IPS-11a (cell line): ENCODE data around the gene PNMA8C.
"Not testable (repeated sequence)": the region's sequence is repeated elsewhere in the genome, so short reads cannot be mapped to it uniquely, and the experiment has no call there.

Source experiments
- H3K4me3 ChIP-seq: one replicate; pipeline ENCODE4 v1.5.1; 2013; ENCODE audit warnings: low read depth, low read length, control low read depth

The PNMA8C gene

DNA sequence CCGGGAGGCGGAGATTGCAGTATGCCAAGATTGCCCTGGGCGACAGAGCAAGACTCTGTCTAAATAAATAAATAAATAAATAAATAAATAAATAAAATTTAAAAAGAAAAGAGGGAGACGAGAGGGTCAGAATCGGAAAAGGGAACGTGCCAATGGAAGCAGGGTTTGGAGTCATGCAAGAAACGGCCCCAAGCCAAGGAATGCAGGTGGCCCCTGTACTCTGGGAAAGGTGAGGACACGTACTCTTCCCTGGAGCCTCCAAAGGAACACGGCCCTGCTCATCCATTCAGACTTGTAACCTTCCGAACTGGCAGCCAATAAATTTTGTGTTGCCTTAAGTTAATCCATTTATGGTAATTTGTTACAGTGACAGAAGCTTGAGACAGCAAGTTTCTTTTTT, 19.9 kb upstream of the PNMA8C start:
- no peak overlapping the region for H3K4me3 ChIP-seq

DNA sequence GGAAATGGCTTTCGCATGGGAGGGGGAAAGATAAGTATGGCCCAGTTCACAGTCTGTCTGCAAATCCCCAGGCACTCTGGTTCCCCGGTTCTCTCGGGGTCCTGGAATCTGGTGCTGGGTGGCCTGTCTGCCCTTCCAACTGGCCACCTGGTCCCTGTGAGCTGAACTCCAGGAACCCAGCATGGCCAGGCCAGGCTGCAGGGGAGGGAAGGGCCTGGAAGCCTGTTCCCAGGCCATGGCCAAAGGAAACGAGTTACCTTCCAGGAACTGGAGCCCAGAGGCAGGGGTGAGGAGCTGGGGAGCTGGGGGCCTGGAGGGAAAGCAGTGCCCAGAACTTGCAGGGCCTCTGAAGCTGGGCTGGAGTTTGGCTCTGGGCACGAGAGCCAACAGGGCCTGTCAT, 19.1 kb upstream of the PNMA8C start:
- no peak overlapping the region for H3K4me3 ChIP-seq

DNA sequence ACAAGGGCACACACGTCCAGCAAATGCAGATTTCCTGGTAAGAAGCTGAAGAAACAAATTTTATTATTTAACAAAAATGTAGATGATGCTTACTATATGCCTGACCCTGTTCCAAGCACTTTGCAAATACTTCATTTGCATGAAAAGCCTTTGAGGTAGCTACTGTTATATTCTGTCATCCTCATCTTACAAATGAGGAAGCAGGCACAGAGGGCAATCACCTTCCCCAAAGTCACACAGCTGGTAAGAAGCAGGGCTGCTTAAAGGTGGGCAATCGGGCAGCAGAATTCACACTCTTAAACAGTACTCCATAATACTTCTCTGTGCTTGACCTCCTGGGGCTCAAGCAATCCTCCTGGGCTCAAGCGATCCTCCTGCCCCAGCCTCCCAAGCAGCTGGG, 18.3 kb upstream of the PNMA8C start:
- H3K4me3 ChIP-seq = no peak overlapping the region

DNA sequence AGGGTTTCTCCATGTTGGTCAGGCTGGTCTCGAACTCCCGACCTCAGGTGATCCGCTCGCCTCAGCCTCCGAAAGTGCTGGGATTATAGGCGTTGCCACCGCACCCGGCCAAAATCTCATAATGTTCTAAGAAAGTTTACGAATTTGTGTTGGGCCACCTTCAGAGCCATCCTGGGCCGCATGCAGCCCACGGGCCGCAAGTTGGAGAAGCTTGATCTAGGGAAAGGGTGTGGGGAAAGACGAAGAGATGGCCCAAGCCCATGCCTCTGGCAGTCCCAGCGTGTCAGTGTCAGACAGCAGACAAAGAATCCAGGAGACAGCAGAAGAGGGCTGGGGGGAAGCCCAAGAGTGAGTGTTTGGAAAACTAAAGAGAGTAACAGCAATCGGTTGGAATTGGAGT, 17.3 kb upstream of the PNMA8C start:
- no peak overlapping the region for H3K4me3 ChIP-seq

DNA sequence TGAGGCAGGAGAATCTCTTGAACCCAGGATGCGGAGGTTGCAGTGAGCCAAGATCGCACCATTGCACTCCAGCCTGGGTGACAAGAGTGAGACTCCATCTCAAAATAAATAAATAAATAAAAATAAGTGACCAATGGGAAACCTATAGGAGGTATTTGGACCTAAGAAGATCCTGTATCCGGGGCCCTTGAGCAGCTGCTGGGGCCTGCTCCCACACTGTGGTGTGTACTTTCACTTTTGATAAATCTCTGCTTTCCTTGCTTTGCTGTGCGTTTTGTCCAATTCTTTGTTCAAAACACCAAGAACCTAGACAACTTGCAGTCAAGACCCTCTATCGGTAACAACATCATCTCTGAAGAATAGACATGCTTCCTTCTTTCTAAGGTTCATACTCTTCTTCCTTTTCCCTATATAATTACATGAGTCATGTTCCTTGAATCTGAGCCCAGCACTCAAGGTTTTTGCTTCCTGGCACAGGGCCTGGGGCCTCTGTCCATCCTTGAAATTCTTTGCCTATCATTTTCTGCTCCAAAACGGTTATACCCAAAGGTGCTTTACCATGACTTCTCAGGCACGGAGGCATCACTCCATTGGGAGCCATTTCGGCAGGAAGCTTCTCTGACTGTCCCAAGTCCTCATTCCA, 14.2 kb upstream of the PNMA8C start:
- H3K4me3 ChIP-seq = no peak overlapping the region

DNA sequence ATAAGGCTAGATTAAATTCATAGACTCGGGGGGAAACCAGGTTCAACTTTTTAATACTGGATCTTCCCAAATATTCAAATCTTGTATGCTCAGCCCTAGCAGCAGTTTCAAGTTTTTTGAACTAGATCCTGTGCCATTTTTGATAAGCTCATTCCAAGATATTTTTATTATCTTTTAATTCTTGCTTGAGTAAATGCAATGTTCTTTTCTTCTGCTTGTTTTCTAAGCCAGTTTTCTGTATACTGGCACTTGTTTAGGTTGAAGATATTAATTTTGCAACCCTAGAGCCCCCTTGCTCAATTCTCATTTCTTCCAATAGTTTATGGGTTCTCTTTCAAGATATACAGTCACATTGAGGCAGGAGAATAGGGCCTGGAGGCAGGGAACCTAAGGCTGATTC, 13.1 kb upstream of the PNMA8C start:
- H3K4me3 ChIP-seq = no peak overlapping the region

DNA sequence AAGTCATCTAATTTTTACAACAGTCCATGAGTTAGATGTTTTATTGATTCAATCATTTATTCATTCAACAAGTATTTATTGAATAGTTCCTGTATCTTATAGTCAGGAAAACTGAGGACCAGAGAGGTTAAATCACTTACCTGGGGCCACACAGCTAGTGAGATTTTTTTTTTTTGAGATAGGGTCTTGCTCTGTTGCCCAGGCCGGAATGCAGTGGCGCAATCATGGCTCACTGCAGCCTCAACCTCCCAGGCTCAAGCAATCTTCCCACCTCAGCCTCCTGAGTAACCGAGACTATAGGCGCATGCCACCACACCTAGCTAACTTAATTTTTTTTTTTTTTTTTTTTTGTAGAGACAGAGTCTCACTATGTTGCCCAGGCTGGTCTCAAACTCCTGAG, 7.0 kb upstream of the PNMA8C start:
- not testable (repeated sequence) for H3K4me3 ChIP-seq

DNA sequence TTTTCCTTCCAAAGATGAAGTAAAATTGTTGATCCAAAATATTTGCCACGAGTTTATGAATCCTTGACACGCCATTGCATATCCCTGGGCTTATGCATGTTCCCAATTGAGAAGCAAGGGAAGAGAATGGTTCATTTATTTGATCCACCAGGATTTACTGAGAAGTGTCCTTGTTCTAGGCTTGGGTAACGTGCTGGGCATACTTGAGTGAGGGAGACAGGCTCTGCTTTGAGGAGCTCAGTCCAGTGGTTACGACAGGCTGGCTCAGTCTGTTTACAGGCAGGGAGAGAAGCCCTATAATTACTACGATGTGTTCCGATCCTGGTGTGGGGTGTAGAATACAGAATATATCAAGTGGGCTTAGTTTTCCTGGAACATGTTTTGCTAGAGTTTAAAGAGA, 6.3 kb upstream of the PNMA8C start:
- H3K4me3 ChIP-seq = no peak overlapping the region

DNA sequence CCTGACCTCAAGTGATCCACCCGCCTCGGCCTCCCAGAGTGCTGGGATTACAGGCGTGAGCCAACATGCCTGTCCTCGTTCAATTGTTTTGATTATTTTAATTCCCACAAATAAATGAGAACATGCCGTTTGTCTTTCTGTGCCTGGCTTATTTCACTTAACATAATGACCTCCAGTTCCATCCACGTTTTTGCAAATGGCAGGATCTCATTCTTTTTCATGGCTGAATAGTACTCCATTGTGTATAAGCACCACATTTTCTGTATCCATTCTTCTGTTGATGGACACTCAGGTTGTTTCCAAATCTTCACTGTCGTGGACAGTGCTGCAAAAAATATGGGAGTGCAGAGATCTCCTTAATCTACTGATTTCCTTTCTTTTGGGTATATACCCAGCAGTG, 4.7 kb upstream of the PNMA8C start:
- not testable (repeated sequence) for H3K4me3 ChIP-seq

DNA sequence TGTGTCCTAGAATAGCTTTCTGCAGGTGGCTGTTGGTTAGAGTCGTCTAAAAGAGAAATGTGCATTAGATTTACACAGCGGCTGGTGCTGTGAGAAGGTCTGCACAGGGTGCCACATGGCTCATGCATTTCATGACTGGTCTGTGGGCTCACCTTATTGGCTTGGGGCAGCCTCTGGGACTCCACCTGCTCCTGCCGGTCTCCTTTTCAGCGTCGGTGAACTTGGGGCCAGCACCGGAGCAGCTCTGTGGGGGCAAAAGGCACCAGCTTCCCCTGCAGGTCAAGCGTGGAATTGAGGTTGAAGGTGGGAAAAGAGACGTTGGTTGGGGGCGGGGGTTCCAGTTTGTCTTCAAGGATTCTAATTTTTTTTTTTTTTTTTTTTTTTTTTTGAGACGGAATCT, 3.1 kb upstream of the PNMA8C start:
- H3K4me3 ChIP-seq = no peak overlapping the region

DNA sequence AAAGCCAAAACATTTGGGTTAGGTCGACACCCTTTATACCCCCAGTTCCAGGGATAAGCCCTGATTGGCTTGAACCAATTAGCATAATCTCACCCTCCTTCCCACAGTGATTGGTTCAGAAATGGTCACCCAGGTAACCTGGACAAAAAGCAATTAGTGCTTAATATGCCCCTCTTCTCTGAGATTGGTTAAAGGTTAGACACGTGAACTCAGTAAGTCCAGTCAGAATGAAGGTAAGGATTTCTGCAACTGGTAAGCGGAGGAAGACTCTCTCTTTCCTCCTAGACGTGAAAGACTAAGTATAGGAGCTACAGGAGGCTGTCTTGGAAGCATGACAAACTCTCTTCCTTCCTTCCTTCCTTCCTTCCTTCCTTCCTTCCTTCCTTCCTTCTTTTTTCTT, 1.3 kb upstream of the PNMA8C start:
- H3K4me3 ChIP-seq = no peak overlapping the region

DNA sequence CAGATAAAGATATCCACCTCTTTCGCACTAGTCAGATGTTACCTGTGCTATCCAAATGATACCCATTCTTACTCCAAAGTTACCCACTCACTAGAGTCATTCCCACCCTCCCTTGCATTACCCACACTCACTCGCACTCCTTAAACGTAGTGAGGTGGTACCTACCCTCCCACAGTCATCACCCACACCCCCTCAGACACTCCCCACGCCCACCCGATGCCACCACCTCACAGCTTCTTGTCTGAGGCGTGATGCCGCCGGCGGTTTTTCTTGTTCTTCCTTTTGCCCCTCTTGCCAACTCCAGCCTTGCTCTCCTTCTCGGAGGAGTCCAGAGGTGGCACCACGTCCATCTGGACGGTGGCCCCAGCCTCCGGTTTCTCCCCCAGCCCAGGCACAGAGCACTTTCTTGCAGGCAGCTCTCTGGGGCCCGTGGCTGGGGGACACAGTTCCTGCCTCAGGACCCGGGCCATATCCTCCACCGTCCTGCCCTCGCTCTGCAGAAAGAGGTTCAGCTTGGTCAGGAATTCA, 1.2 kb downstream of the PNMA8C start:
- H3K4me3 ChIP-seq = no peak overlapping the region

DNA sequence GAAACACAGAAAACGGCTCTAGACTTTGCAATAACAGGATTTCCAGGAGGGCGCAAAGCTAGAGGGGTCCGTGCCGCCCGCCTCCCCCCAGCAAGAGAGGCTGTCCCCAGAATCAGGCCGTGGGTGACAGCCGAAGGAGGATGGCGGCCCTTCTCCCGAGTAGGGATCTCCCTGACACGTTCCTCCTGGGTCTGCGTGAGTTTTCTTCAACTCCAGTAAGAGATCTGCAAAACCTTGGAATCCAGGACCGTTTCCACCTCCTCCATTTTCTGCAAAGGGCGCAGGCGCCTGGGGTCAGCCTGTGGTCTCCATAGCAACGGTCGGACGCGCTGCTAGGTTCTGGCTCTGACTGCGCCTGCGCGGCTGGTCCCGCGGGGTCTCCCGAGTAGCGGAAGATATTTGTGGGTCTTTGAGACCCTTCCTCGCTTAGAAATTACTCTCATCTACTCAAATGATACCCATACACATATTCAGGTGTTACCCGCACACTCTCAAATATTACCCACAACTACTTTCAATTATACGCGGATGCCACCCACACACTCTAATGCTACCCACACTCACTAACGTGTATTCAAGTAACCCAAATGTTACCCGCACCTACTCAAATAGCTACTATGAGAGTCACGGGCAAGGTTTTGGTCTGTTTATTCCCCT, 2.1 kb downstream of the PNMA8C start:
- H3K4me3 ChIP-seq = peak overlapping the region; percentile 76

DNA sequence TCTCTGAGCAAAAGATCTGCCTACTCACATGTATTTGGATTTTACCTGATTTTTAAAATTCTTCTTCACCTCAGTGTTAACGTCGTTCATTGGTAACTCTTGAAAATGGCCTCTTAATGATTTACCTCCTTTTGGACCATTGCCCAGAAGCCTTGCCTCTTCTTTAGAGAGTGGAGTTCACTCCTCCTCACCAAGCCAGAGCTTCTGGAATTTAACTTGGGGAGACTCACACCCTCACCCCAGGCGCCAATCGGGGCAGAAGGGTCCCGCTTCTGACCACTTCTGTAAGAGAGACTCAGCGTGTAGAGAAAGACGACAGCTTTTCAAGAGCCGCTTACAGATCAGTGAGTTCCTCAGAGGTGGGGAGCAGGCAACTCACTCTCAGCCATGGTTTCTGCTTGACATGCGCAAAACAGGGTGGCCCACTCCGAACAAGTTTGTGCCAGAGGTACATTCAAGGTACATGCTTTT, 2.7 kb downstream of the PNMA8C start:
- H3K4me3 ChIP-seq = peak overlapping the region; percentile 76

DNA sequence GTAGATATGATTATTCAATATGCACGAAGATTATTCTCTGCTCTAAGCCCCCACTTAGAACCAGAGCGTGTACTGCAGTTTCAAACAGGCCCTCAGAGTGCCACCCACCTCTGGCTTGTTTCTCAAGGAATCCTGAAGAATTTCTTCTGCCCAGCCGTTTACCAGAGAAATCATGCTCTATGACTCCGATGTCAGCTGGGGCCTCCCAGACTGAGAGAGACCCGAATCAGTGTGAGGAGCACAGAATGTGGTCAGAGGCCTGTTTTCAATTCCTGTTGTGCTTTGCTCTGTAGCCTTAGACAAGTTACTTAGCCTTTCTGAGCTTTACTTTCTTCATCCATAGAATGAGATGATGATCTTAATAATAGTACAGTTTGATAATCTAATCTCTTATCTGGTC, 5.5 kb downstream of the PNMA8C start:
- H3K4me3 ChIP-seq = no peak overlapping the region

DNA sequence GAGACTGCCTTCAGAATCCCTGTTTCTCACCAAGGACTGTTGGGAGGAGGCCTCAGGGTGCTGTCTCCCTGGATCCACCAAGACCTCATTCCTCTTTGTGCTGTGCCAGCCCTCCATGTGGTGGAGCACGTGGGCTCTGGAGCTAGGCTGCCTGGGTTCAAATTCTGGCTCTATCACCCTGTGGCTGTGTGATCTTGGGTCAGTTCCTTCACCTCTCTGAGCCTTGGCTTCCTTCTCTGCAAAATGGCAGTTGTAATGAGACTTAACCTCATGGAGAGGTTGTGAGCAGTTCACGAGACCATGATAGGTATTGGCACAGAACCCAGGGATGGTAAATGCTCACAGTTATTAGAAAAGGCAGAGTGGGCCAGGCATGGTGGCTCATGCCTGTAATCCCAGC, 6.4 kb downstream of the PNMA8C start:
- H3K4me3 ChIP-seq = no peak overlapping the region

DNA sequence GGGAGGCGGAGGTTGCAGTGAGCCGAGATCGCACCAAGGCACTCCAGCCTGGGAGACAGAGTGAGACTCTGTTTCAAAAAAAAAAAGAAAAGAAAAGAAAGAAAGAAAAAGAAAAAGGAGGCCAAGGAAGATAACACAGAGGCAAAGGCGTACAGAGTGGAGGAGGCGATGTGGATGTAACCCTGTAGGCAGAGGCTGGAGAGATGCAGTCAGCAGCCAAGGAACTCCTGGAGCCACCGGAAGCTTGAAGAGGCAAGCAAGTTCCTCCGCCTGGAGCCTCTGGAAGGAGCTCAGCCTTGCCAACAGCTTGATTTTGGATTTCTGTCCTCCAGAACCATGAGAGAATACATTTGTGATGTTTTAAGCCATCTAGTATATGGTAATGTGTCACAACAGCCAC, 8.7 kb downstream of the PNMA8C start:
- no peak overlapping the region for H3K4me3 ChIP-seq

DNA sequence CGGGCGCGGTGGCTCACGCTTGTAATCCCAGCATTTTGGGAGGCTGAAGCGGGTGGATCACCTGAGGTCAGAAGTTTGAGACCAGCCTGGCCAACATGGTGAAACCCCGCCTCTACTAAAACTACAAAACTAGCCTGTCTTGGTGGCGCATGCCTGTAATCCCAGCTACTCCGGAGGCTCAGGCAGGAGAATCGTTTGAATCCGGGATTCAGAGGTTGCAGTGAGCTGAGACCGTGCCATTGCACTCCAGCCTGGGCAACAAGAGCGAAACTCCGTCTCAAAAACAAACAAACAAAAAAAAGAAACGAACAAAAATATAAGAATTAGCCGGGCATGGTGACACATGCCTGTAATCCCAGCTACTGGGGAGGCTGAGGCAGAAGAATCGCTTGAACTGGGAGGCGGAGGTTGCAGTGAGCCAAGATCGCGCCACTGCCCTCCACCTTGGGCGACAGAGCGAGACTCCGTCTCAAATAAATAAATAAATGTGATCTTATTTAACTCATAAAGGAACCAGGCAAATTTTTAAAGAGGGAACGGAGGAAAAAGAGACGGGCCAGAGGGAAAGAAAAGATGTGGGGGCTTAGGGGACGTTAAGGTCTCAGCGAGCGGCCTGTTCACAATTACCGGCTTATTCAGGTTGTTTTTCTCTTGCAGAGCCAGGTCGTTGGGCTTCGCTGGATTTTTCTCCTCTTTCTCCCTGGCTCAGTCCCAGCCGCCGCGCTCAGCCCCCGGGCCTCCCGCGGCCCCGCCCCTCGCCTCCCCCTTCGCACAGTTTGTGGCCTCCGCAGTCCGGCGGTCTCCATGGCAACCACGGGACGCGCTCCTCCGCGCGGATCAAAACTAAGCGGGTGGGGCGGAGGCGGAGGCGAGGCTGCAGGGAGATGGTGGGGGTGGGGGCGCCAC, 12.7 kb downstream of the PNMA8C start:
- H3K4me3 ChIP-seq = peak overlapping the region; percentile 41

DNA sequence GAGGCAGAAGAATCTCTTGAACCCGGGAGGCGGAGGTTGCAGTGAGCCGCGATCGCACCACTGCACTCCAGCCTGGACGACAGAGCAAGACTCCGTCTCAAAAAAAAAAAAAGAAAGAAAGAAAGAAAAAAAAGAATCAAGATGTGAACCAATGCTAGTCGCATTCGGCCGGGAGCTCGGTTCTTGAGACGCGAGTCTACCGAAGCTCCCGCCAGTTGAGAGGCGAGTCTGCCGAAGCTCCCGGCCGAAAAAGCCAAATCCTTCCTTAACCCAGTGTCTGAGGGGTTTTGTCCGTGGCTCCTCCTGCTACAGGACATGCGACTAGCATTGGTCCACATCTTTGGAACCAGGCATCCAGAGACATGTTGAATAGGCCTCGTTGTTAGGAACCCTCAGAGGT, 13.8 kb downstream of the PNMA8C start:
- not testable (repeated sequence) for H3K4me3 ChIP-seq

DNA sequence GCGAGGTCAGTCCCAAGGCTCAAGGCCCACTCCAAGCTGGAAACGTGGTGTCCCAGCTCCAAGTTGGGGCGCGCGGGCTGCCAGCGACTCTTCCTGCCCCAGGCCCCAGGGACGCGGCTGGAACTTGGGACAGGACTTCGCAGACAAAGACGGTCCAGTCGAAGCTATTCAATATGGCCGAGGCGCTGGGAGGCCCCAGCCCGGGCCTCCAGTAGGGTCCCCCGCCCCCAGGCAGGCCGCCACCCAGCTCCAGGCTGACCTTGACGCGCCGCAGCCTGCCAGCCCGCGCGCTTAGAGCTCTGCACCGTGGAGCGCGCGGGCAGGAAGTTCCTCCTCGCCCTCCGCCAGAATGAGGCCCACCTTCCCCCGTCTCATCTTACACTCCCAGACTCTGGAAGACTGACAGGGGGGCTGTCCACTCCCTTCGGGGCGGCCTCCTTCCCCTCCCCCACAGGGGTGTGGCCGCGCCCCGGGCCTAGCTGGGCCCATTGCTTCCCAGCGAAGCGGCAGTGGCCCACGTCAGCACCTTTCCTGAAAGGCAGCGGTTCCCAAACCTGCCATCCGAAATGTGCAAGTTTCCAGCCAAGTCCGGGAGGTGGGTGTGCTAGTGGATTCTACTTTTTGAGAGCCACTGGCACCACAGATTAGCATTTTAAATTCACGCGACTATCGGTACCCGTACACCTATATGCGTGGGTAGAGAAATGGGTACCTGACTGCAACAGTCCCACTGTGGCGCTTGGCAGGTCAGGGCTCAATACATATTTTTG, 15.3 kb downstream of the PNMA8C start, which contains the start of gene CCDC8:
Gene CCDC8, minus strand, starts transcription at position 303 of the 770 bp plus-strand sequence. CDS start 754 bp downstream, outside the sequence.
- H3K4me3 ChIP-seq = peak within 1 kb of the TSS; percentile 84
